Neural crest cell (in vitro differentiated cells): Measurements from ENCODE around the gene MPRIP. TPM values are rescaled to one million over a fixed set of nuclear protein-coding genes. Genes with fewer than 3 reads are reported as not detected.

ENCODE experiments used
- DNase-seq: peaks from one replicate; pipeline ENCODE4 v3.0.0; 2021; ENCODE audit warnings: low read depth, mixed read lengths, low spot score
- H3K27ac Mint-ChIP-seq: one replicate; pipeline ENCODE4 v1.8.0; 2021; ENCODE audit warnings: mild to moderate bottlenecking, mixed read lengths; ENCODE audit not compliant: unreplicated experiment
- H3K27me3 Mint-ChIP-seq: 2 replicates; pipeline ENCODE4 v1.8.0; 2021; ENCODE audit warnings: low read depth, mild to moderate bottlenecking, mixed read lengths
- H3K36me3 Mint-ChIP-seq: 2 replicates; pipeline ENCODE4 v1.8.0; 2021; ENCODE audit warnings: low read depth, mild to moderate bottlenecking, mixed read lengths
- H3K4me1 Mint-ChIP-seq: 2 replicates; pipeline ENCODE4 v1.8.0; 2021; ENCODE audit warnings: mixed read lengths
- H3K4me3 Mint-ChIP-seq: one replicate; pipeline ENCODE4 v1.8.0; 2021; ENCODE audit warnings: mild to moderate bottlenecking, mixed read lengths
- H3K9me3 Mint-ChIP-seq: 2 replicates; pipeline ENCODE4 v1.8.0; 2021; ENCODE audit warnings: mixed read lengths
- CTCF ChIP-seq: fragments of 200-600 bp; sonication (generic); conservative IDR thresholded peaks from 2 replicates; pipeline ENCODE4 v1.5.0; 2021; ENCODE audit warnings: antibody characterized with exemption, mild to moderate bottlenecking
- total RNA-seq: library from RNA; stranded (reverse); gene quantifications from 2 replicates; pipeline ENCODE4 v1.2.1, GENCODE V29; 2021

Gene MPRIP
- total RNA-seq, 1 donor from 2014 or later = 241 TPM

- no peak for DNase-seq
- no peak for TF ChIP-seq CTCF
- no peak overlapping the region for H3K4me3 Mint-ChIP-seq
- H3K36me3 Mint-ChIP-seq = peaks cover 5% of the 10 kb centered on the region
- no peaks in the 10 kb centered on the region for H3K9me3 Mint-ChIP-seq
- H3K4me1 Mint-ChIP-seq = no peaks in the 10 kb centered on the region
- no peaks in the 10 kb centered on the region for H3K27me3 Mint-ChIP-seq
- no peak overlapping the region for H3K27ac Mint-ChIP-seq
These were observed 184.4 kb downstream of the MPRIP start for GRCh38 chr17:17226451-17227265.

GRCh38 chr17:17227608-17228520 lies 185.6 kb downstream of the MPRIP start:
- TF ChIP-seq CTCF = no peak
- no peak for DNase-seq
- no peaks in the 10 kb centered on the region for H3K27me3 Mint-ChIP-seq
- no peaks in the 10 kb centered on the region for H3K4me1 Mint-ChIP-seq
- peaks cover 5% of the 10 kb centered on the region for H3K36me3 Mint-ChIP-seq
- H3K4me3 Mint-ChIP-seq = no peak overlapping the region
- no peaks in the 10 kb centered on the region for H3K9me3 Mint-ChIP-seq
- no peak overlapping the region for H3K27ac Mint-ChIP-seq

GRCh38 chr17:17228521-17229279 lies 186.4 kb downstream of the MPRIP start:
- no peaks in the 10 kb centered on the region for H3K9me3 Mint-ChIP-seq
- H3K4me1 Mint-ChIP-seq = no peaks in the 10 kb centered on the region
- H3K27ac Mint-ChIP-seq = peak overlapping the region; percentile 92
- peaks cover 3% of the 10 kb centered on the region for H3K36me3 Mint-ChIP-seq
- H3K27me3 Mint-ChIP-seq = no peaks in the 10 kb centered on the region
- TF ChIP-seq CTCF = no peak
- H3K4me3 Mint-ChIP-seq = no peak overlapping the region
- DNase-seq = no peak

- no peak overlapping the region for H3K4me3 Mint-ChIP-seq
- TF ChIP-seq CTCF = no peak
- no peak overlapping the region for H3K27ac Mint-ChIP-seq
- no peaks in the 10 kb centered on the region for H3K9me3 Mint-ChIP-seq
- H3K27me3 Mint-ChIP-seq = no peaks in the 10 kb centered on the region
- H3K4me1 Mint-ChIP-seq = no peaks in the 10 kb centered on the region
- peaks cover 3% of the 10 kb centered on the region for H3K36me3 Mint-ChIP-seq
- DNase-seq = no peak
These were observed 187.4 kb downstream of the MPRIP start for GRCh38 chr17:17229416-17230384.
